NCI-H2029 treated with DMSO at 0.1 percent for 48 hours (cell line): ENCODE measurements around the gene TFB2M.

Experiments used
- DNase-seq: peaks from one replicate; lab custom pipeline; 2025; lab: John Stamatoyannopoulos, UW

The TFB2M gene

GRCh38 chr1:246513619-246514343 is 52.3 kb downstream of the TFB2M start:
- DNase-seq, result no peak

- DNase-seq, result no peak
These were observed 53.0 kb downstream of the TFB2M start for GRCh38 chr1:246513041-246513440.

GRCh38 chr1:246512635-246513034 is 53.4 kb downstream of the TFB2M start:
- DNase-seq, result no peak

- no peak for DNase-seq
These were observed 53.8 kb downstream of the TFB2M start for GRCh38 chr1:246512230-246512629.

GRCh38 chr1:246511203-246511602 is 54.9 kb downstream of the TFB2M start:
- no peak for DNase-seq

- DNase-seq, result no peak
These were observed 55.7 kb downstream of the TFB2M start for GRCh38 chr1:246510147-246511030.

GRCh38 chr1:246508897-246509688 is 57.0 kb downstream of the TFB2M start:
- no peak for DNase-seq

- peak; percentile 13 for DNase-seq
These were observed 59.2 kb downstream of the TFB2M start, which contains the start of gene SMYD3 for GRCh38 chr1:246506674-246507481. Gene SMYD3 (minus strand): TSS chr1:246507279.

- no peak for DNase-seq
These were observed 59.7 kb downstream of the TFB2M start for GRCh38 chr1:246506367-246506673.

GRCh38 chr1:246503341-246503740 is 62.7 kb downstream of the TFB2M start:
- no peak for DNase-seq

GRCh38 chr1:246497331-246497915 is 68.6 kb downstream of the TFB2M start:
- DNase-seq, result peak; percentile 45

GRCh38 chr1:246492611-246493245 is 73.3 kb downstream of the TFB2M start:
- peak; percentile 64 for DNase-seq

- DNase-seq, result no peak
These were observed 74.5 kb downstream of the TFB2M start for GRCh38 chr1:246491551-246492053.
